ENCODE data around the gene EPYC. TPM values are rescaled to one million over a fixed set of nuclear protein-coding genes. Genes with fewer than 3 reads are reported as not detected.

Gene EPYC
- total and polyA plus RNA-seq, 2 experiments from 2014 or later = not detected

- no peak overlapping the region for H3K4me3 Mint-ChIP-seq
- TF ChIP-seq ZNF114 (CRISPR knock-in tag; IDR thresholded peaks at IDR 0.05) = no peak
- TF ChIP-seq REST (IDR thresholded peaks at IDR 0.05; ENCODE audit: unreplicated experiment) = no peak
- no peak for TF ChIP-seq ETS1 (IDR thresholded peaks at IDR 0.05)
- no peak for TF ChIP-seq CREB1 (CRISPR knock-in tag; IDR thresholded peaks at IDR 0.05; ENCODE audit: low read depth)
- TF ChIP-seq POLR2AphosphoS5 (IDR thresholded peaks at IDR 0.05; ENCODE audit: low read depth) = no peak
- TF ChIP-seq ZNF331 (CRISPR knock-in tag; IDR thresholded peaks at IDR 0.05; ENCODE audit: low read depth) = no peak
- no peak for TF ChIP-seq EZH2 (IDR thresholded peaks at IDR 0.05; ENCODE audit: low read depth, unreplicated experiment)
- TF ChIP-seq STAT1 (IDR thresholded peaks at IDR 0.05; ENCODE audit: unreplicated experiment) = no peak
- no peak for TF ChIP-seq JUNB (IDR thresholded peaks at IDR 0.05; ENCODE audit: unreplicated experiment)
- no peak for TF ChIP-seq NANOG (IDR thresholded peaks at IDR 0.05; ENCODE audit: borderline replicate concordance)
- TF ChIP-seq EZH2phosphoT487 (IDR thresholded peaks at IDR 0.05; ENCODE audit: unreplicated experiment) = no peak
- TF ChIP-seq ZNF462 (CRISPR knock-in tag; IDR thresholded peaks at IDR 0.05) = no peak
- no peak for TF ChIP-seq CTCF (conservative IDR thresholded peaks at IDR 0.05; ENCODE audit: low read depth in 2 of 2)
- no peak for DNase-seq (ENCODE audit: low spot score)
- Histone ChIP-seq H4K20me1 (replicated peaks; ENCODE audit: insufficient read depth) (peaks cover 8% of the 10 kb centered on the region), H3K9me2 (ENCODE audit: insufficient read depth) (peaks cover 7% of the 10 kb centered on the region; the same call in 1 of the 2 replicates), H3K4me2 (no peak overlapping the region), H3K79me2 (replicated peaks; ENCODE audit: insufficient read depth) (no peaks in the 10 kb centered on the region), H3K27ac (ENCODE audit: low read depth) (no peak overlapping the region), H3F3A (replicated peaks; ENCODE audit: low read depth) (0 out of 2 replicates have a peak, but pooled peaks cover 5% of the 10 kb centered on the region), H2AFZ (no peak overlapping the region), H3K4me1 (ENCODE audit: insufficient read depth) (peaks cover 16% of the 10 kb centered on the region), H3K27me3 (ENCODE audit: insufficient read depth) (peaks cover 75% of the 10 kb centered on the region), H3K4me3 (no peak overlapping the region), H3K36me3 (ENCODE audit: insufficient read depth) (no peaks in the 10 kb centered on the region)
- H3K9me3 Mint-ChIP-seq = peaks cover 18% of the 10 kb centered on the region
- H3K36me3 Mint-ChIP-seq (ENCODE audit: low read depth) = peaks cover 6% of the 10 kb centered on the region; the same call in 1 of the 3 replicates
- peaks cover 23% of the 10 kb centered on the region for H3K4me1 Mint-ChIP-seq
- H3K27ac Mint-ChIP-seq = no peak overlapping the region
- peaks cover 50% of the 10 kb centered on the region for H3K27me3 Mint-ChIP-seq (ENCODE audit: insufficient read depth, low read depth, poor library complexity)
- no peak for ATAC-seq
Observed at GRCh38 chr12:90982170-90982569, 22.6 kb downstream of the EPYC start.
